ENCODE measurements around the gene MEX3D. TPM values are rescaled to one million over a fixed set of nuclear protein-coding genes. Genes with fewer than 3 reads are reported as not detected.

The MEX3D gene
- total RNA-seq, 1 donor from 2014 or later = 52.1 TPM

GRCh38 chr19:1592755-1593500 is 24.8 kb upstream of the MEX3D start, which contains the start of gene MBD3:
Gene MBD3, minus strand, starts transcription at chr19:1592865. Its CDS starts 234 bp downstream, at chr19:1592631.
- H3K36me3 Mint-ChIP-seq (ENCODE audit: low read depth, unreplicated experiment) = peaks cover 2% of the 10 kb centered on the region
- H3K27me3 Mint-ChIP-seq (ENCODE audit: low read depth, unreplicated experiment) = no peaks in the 10 kb centered on the region
- Histone ChIP-seq H3K4me1 (ENCODE audit: insufficient read depth, low read length) (peaks cover 11% of the 10 kb centered on the region), H4K20me1 (ENCODE audit: insufficient read depth, low read length) (peaks cover 37% of the 10 kb centered on the region), H3K79me2 (ENCODE audit: insufficient read depth, low read length) (peaks cover 42% of the 10 kb centered on the region), H3K9me3 (ENCODE audit: insufficient read depth, low read depth, low read length) (no peaks in the 10 kb centered on the region), H3K27ac (ENCODE audit: low read depth, low read length) (peak within 1 kb of the TSS; percentile 92), H3K9ac (ENCODE audit: low read length) (peak within 1 kb of the TSS; percentile 100), H3K4me3 (ENCODE audit: insufficient read depth, low read depth, low read length) (peak within 1 kb of the TSS; percentile 84), H3K27me3 (ENCODE audit: insufficient read depth, low read length) (no peaks in the 10 kb centered on the region), H3K4me2 (ENCODE audit: low read length) (peak within 1 kb of the TSS; percentile 97), H2AFZ (ENCODE audit: low read depth, low read length) (peak within 1 kb of the TSS; percentile 69), H3K36me3 (ENCODE audit: insufficient read depth, low read length) (peaks cover 8% of the 10 kb centered on the region)
- peak within 1 kb of the TSS; percentile 92 for H3K27ac Mint-ChIP-seq (ENCODE audit: unreplicated experiment)
- FAIRE-seq (no peak), DNase-seq (ENCODE audit: low read depth) (peak; percentile 70)
- H3K4me3 Mint-ChIP-seq (ENCODE audit: unreplicated experiment) = peak within 1 kb of the TSS; percentile 95
- peaks cover 6% of the 10 kb centered on the region for H3K4me1 Mint-ChIP-seq (ENCODE audit: low read depth, unreplicated experiment)
- H3K9me3 Mint-ChIP-seq (ENCODE audit: unreplicated experiment) = no peaks in the 10 kb centered on the region
- TF ChIP-seq EZH2 (IDR thresholded peaks at IDR 0.05; ENCODE audit: insufficient read depth, low read length) (no peak), CTCF (IDR thresholded peaks at IDR 0.05; ENCODE audit: insufficient read depth, low read depth, low read length) (no peak)

GRCh38 chr19:1592024-1592754 is 24.1 kb upstream of the MEX3D start:
- Histone ChIP-seq H3K4me1 (ENCODE audit: insufficient read depth, low read length) (peaks cover 11% of the 10 kb centered on the region), H3K79me2 (ENCODE audit: insufficient read depth, low read length) (peaks cover 50% of the 10 kb centered on the region), H3K4me2 (ENCODE audit: low read length) (peak overlapping the region; percentile 97), H4K20me1 (ENCODE audit: insufficient read depth, low read length) (peaks cover 38% of the 10 kb centered on the region), H2AFZ (ENCODE audit: low read depth, low read length) (peak overlapping the region; percentile 69), H3K9ac (ENCODE audit: low read length) (peak overlapping the region; percentile 100), H3K36me3 (ENCODE audit: insufficient read depth, low read length) (peaks cover under 1% of the 10 kb centered on the region), H3K4me3 (ENCODE audit: insufficient read depth, low read depth, low read length) (peak overlapping the region; percentile 84), H3K27ac (ENCODE audit: low read depth, low read length) (peak overlapping the region; percentile 92), H3K9me3 (ENCODE audit: insufficient read depth, low read depth, low read length) (no peaks in the 10 kb centered on the region), H3K27me3 (ENCODE audit: insufficient read depth, low read length) (no peaks in the 10 kb centered on the region)
- Mint-ChIP-seq H3K4me1 (ENCODE audit: low read depth, unreplicated experiment) (peaks cover 6% of the 10 kb centered on the region), H3K27me3 (ENCODE audit: low read depth, unreplicated experiment) (no peaks in the 10 kb centered on the region), H3K4me3 (ENCODE audit: unreplicated experiment) (peak overlapping the region; percentile 95), H3K9me3 (ENCODE audit: unreplicated experiment) (no peaks in the 10 kb centered on the region), H3K27ac (ENCODE audit: unreplicated experiment) (peak overlapping the region; percentile 92), H3K36me3 (ENCODE audit: low read depth, unreplicated experiment) (peaks cover 4% of the 10 kb centered on the region)
- FAIRE-seq = no peak
- TF ChIP-seq EZH2 (IDR thresholded peaks at IDR 0.05; ENCODE audit: insufficient read depth, low read length) (no peak), CTCF (IDR thresholded peaks at IDR 0.05; ENCODE audit: insufficient read depth, low read depth, low read length) (no peak)
- peak; percentile 73 for DNase-seq (ENCODE audit: low read depth)
